ENCODE results near the gene TCF7L1. TPM values are rescaled to one million over a fixed set of nuclear protein-coding genes. Genes with fewer than 3 reads are reported as not detected.

The TCF7L1 gene
- total RNA-seq, 4 donors from 2014 or later: 0.26 to 37.1 (median 5.4) TPM

DNA sequence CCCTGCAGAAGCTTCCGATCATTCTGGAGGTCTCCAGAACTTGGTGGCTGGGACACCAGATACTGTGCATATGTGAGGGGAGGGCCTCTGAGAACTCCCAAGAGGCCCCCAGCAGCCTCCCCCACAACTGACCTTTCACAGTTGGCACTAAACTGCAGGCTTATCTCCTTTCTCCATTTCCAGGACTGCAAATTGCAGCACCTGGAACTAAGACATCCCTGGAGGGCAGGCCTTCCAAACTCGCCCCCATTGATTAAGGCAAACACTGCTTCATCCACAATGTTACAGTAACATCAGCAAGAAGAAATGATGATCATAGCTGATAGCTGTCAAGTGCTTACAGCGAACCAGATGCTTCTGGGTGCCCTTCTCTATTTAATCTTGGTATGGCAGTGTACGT is 126.7 kb downstream of the TCF7L1 start:
- H3K27me3 ChIP-seq: no peaks in the 10 kb centered on the region
- H3K4me3 ChIP-seq: no peak overlapping the region
- DNase-seq: no peak
- no peaks in the 10 kb centered on the region for H3K36me3 ChIP-seq
- TF ChIP-seq POLR2A (IDR thresholded peaks at IDR 0.05): no peak
- H3K27ac ChIP-seq: peak overlapping the region; percentile 72 to 78
- H3K9me3 ChIP-seq: no peaks in the 10 kb centered on the region
- intact Hi-C loops (cut with DNase I; ENCODE audit: low total_unique reads): no loop called here
- peaks cover 0 to 26% of the 10 kb centered on the region in 2 donors for H3K4me1 ChIP-seq

DNA sequence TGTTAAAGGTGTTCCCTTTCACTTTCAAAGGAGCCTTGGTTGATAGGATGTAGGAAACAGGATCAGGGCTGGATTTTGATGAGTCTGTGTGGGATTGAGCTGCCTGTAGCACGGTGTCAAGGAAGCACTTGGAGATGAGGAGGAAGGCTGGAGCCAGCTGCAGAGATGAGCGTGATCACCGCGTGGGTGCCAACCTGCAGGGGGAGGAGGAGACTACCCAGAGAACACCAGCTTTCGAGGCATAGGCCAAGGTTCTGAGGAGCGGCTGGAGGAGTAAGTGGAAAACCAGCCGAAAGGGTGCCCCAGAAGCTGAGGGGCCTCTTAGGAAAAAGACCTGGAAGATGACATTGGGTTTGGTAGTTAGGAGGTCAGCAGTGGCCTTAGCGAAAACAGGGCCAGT is 130.4 kb downstream of the TCF7L1 start:
- H3K27me3 ChIP-seq: no peaks in the 10 kb centered on the region
- no peak overlapping the region for H3K27ac ChIP-seq
- no peak for DNase-seq
- H3K4me1 ChIP-seq: peaks cover 0 to 7% of the 10 kb centered on the region in 2 donors
- no peak overlapping the region for H3K4me3 ChIP-seq
- H3K9me3 ChIP-seq: no peaks in the 10 kb centered on the region
- intact Hi-C loops (cut with DNase I; ENCODE audit: low total_unique reads): no loop called here
- TF ChIP-seq, protein P1, sequence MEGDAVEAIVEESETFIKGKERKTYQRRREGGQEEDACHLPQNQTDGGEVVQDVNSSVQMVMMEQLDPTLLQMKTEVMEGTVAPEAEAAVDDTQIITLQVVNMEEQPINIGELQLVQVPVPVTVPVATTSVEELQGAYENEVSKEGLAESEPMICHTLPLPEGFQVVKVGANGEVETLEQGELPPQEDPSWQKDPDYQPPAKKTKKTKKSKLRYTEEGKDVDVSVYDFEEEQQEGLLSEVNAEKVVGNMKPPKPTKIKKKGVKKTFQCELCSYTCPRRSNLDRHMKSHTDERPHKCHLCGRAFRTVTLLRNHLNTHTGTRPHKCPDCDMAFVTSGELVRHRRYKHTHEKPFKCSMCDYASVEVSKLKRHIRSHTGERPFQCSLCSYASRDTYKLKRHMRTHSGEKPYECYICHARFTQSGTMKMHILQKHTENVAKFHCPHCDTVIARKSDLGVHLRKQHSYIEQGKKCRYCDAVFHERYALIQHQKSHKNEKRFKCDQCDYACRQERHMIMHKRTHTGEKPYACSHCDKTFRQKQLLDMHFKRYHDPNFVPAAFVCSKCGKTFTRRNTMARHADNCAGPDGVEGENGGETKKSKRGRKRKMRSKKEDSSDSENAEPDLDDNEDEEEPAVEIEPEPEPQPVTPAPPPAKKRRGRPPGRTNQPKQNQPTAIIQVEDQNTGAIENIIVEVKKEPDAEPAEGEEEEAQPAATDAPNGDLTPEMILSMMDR (IDR thresholded peaks at IDR 0.05): no peak
- no peak for TF ChIP-seq POLR2A (IDR thresholded peaks at IDR 0.05)
- no peaks in the 10 kb centered on the region for H3K36me3 ChIP-seq

DNA sequence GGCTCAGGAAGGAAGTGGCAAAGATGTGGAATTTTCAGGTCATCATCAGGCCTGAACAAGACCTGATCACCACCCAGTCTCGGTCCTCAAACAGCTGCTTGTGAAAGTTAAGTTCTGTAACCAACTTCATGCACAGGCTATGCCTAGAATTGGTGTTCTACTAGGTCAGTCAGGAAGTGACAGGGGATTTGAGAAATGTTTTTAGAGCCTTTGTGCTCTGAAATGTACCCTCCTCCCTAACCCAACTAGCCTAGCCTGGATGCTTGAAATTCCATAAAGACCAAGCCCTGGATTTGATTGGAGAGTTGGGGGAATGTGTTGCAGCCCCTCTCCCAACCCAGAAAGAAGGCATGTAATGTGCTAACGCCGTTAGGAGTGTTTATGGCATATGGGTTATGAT is 131.3 kb downstream of the TCF7L1 start:
- peaks cover 0 to 7% of the 10 kb centered on the region in 2 donors for H3K4me1 ChIP-seq

DNA sequence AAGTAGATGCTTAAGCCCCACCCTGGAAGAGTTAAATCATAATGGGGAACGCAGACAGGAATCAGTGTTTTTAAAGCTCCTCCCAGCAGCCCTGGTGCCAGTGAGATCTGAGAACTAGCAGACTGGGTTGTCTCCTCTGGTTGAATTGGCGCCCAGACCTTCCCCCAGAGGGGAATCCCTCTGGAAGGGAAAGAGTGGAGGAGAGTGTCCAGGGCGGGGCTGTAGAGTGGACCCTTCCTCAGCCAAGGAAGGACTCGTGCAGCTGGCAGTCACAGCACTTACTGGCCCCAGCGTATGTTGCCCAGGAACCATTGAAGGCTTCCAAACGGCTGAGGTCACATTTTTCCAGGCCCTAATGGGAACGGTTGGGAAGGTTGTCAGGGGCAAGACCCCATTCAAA is 132.1 kb downstream of the TCF7L1 start:
- intact Hi-C loops (cut with DNase I; ENCODE audit: low total_unique reads): no loop called here
- TF ChIP-seq, protein P1 (IDR thresholded peaks at IDR 0.05): no peak
- no peak for TF ChIP-seq POLR2A (IDR thresholded peaks at IDR 0.05)

More for the DNA sequence above, 131.3 kb downstream of the TCF7L1 start:
- Histone ChIP-seq H3K36me3 (no peaks in the 10 kb centered on the region), H3K4me3 (no peak overlapping the region), H3K27ac (peak overlapping the region; percentile 38 to 61), H3K27me3 (no peaks in the 10 kb centered on the region), H3K9me3 (no peaks in the 10 kb centered on the region)
- no peak for DNase-seq
- intact Hi-C loops (cut with DNase I; ENCODE audit: low total_unique reads): no loop called here
- TF ChIP-seq, protein P1 (IDR thresholded peaks at IDR 0.05): no peak
- TF ChIP-seq POLR2A (IDR thresholded peaks at IDR 0.05): no peak

DNA sequence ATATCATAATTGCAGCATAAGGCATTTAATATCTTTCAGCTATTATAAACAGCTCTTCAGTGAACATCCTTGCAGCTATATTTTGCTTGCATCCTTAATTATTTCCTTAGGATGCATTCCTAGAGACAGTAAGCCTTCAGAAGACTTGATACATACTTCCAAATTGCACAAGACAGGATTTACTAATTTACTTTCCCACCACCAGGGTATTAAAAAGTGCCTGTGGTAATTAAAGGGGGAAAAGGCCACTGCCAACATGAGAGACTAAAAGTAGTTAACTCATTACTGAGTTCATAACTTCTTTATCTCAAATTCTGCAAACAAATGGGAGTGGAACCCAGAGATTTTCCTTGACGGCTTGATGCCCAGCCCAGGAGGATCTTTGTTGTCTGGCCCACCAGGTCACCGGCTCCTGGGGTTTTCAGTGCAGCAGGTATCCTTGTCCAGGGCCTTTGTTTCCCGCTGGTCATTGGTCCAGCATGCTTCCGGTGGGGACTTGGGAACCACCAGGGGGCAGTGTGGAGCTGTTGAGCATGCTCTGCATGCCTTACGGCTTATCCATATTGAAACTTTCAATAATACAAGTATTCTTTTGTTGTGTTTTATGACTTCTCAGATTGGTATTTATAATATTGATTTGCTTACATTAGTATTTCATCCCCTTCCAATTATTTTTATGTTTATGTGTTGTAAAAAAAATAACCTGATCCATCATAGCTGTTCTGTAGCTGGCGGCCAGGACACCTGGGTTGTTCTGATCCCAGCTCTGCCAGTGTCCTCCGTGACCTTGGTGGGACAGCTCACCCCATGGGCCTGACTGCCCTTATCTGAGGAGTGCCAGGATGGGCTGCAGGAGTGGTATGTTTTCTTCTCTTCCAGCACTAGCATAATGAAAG is 133.2 kb downstream of the TCF7L1 start:
- Histone ChIP-seq H3K36me3 (no peaks in the 10 kb centered on the region), H3K27ac (peak overlapping the region; percentile 7 to 38), H3K4me3 (no peak overlapping the region), H3K4me1 (no peaks in the 10 kb centered on the region), H3K27me3 (no peaks in the 10 kb centered on the region), H3K9me3 (no peaks in the 10 kb centered on the region)
- no peak for TF ChIP-seq POLR2A (IDR thresholded peaks at IDR 0.05)
- TF ChIP-seq, protein P1 (IDR thresholded peaks at IDR 0.05): peak; percentile 55 to 78 (median 70)
- intact Hi-C loops (cut with DNase I; ENCODE audit: low total_unique reads): no loop called here
- peak; percentile 69 to 73 for DNase-seq

More for the DNA sequence above, 132.1 kb downstream of the TCF7L1 start:
- Histone ChIP-seq H3K4me1 (no peaks in the 10 kb centered on the region), H3K27me3 (no peaks in the 10 kb centered on the region), H3K9me3 (no peaks in the 10 kb centered on the region), H3K4me3 (no peak overlapping the region), H3K27ac (peak overlapping the region; percentile 38 to 61), H3K36me3 (no peaks in the 10 kb centered on the region)
- peak; percentile 43 to 73 for DNase-seq

Measured in uterus (tissue), 4 donors.